ENCODE results near the gene GLOD4. TPM values are rescaled to one million over a fixed set of nuclear protein-coding genes. Genes with fewer than 3 reads are reported as not detected.
"Not testable (repeated sequence)": the region's sequence is repeated elsewhere in the genome, so short reads cannot be mapped to it uniquely, and the experiment has no call there.

The GLOD4 gene
- total RNA-seq, 1 experiment from 2014 or later: 33.8 TPM

DNA sequence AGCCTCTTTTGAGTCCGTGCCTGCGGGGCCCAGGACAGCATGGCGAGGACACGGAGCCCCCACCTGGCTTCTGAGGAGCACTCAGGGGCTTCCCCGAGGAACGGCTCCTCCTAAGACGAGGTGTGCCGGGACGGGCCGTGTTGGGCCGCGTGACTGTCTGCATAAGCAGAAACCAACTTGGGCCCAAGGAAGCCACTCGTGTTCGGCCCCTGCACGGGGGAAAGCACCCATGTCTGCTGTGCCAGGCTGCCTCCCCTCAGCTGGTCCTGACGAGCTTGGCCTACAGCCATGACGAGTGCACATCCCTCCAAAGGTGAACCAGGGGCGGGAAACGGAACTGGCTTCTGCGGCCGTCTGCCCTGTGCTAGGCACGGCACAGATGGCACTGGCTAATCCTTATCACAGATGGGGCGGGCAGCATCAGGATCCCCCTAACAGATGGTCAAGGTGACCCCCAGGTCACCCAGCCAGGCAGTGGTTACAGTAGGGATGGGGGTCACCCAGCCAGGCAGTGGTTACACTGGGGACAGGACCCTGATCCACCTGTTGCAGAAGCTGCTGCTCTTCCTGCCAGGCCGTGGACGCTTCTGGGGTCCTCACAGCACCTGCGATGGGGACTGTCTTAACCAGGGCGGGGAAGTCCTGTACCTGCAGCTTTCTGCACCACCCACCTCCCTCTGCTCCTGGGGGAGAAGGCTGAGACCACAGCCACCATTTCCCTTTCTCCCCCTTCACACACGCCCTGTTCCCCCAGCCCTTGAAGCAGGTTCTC lies 25.6 kb upstream of the GLOD4 start:
- ATAC-seq (no peak), DNase-seq (no peak)
- Histone ChIP-seq H3K4me1 (ENCODE audit: insufficient read depth, low read length) (no peaks in the 10 kb centered on the region), H3F3A (ENCODE audit: low read length, unreplicated experiment) (no peaks in the 10 kb centered on the region), H3K4me2 (ENCODE audit: low read length) (no peak overlapping the region), H3K9ac (ENCODE audit: low read length) (no peak overlapping the region), H3K9me2 (replicated peaks; ENCODE audit: low read length) (no peaks in the 10 kb centered on the region), H3K27me3 (ENCODE audit: low read length) (no peaks in the 10 kb centered on the region), H4K20me1 (ENCODE audit: low read length) (no peaks in the 10 kb centered on the region), H3K4me3 (ENCODE audit: low read length) (no peak overlapping the region), H3K9me3 (ENCODE audit: low read length) (no peaks in the 10 kb centered on the region), H3K36me3 (ENCODE audit: low read depth, low read length) (no peaks in the 10 kb centered on the region), H2AFZ (ENCODE audit: low read length) (no peak overlapping the region), H3K27ac (ENCODE audit: low read length) (no peak overlapping the region), H3K79me2 (ENCODE audit: low read length) (no peaks in the 10 kb centered on the region)
- ChIA-PET CTCF (no interaction called here), POLR2A (ENCODE audit: unreplicated experiment) (no interaction called here)
- TF ChIP-seq EZH2 (IDR thresholded peaks at IDR 0.05; ENCODE audit: low read length, unreplicated experiment) (no peak), EZH2phosphoT487 (IDR thresholded peaks at IDR 0.05; ENCODE audit: borderline replicate concordance, low read length) (no peak)
- TF ChIP-seq, protein P1, sequence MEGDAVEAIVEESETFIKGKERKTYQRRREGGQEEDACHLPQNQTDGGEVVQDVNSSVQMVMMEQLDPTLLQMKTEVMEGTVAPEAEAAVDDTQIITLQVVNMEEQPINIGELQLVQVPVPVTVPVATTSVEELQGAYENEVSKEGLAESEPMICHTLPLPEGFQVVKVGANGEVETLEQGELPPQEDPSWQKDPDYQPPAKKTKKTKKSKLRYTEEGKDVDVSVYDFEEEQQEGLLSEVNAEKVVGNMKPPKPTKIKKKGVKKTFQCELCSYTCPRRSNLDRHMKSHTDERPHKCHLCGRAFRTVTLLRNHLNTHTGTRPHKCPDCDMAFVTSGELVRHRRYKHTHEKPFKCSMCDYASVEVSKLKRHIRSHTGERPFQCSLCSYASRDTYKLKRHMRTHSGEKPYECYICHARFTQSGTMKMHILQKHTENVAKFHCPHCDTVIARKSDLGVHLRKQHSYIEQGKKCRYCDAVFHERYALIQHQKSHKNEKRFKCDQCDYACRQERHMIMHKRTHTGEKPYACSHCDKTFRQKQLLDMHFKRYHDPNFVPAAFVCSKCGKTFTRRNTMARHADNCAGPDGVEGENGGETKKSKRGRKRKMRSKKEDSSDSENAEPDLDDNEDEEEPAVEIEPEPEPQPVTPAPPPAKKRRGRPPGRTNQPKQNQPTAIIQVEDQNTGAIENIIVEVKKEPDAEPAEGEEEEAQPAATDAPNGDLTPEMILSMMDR (conservative IDR thresholded peaks at IDR 0.05; ENCODE audit: low read depth, low read length): no peak
- intact Hi-C loops (cut with micrococcal nuclease): no loop called here
- BruUV-seq (replicated peaks): no TSS peak

DNA sequence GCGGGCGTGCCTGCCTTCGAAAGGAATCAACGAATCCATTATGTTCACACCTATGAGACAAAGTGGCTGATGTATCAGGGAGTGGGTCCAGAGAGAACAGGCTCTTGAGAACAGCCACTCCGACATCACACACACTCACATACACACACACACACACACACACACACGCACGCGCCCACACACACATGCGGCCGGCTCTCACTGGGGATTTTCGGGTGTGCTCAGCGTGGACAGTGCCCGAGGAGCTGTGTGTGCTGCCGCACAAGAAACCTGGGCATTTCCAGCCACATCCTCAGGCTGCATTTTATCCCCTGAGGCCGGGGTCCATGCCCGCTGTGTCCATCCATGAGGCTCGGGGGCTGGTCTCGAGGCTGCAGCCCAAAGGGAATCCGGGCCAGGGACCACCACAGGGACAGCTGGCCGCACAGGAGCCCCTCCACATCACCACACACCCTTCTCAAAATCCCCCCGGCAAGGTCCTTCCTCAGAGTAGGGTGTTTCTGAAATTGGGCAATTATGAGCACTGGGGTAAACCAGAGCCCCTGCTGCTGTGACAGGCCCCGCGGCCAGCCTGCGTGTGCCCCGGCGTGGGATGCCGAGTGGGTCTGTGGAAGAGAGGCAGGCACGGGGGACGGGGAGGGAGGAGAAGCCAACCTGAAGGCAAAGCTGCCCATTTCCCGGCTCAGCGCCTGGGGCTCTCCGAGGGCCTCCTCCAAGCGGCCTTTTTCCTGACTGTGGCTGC lies 24.9 kb upstream of the GLOD4 start:
- Histone ChIP-seq H3K4me2 (ENCODE audit: low read length) (no peak overlapping the region), H3F3A (ENCODE audit: low read length, unreplicated experiment) (no peaks in the 10 kb centered on the region), H4K20me1 (ENCODE audit: low read length) (no peaks in the 10 kb centered on the region), H3K9me3 (ENCODE audit: low read length) (no peaks in the 10 kb centered on the region), H3K4me3 (ENCODE audit: low read length) (no peak overlapping the region), H3K4me1 (ENCODE audit: insufficient read depth, low read length) (no peaks in the 10 kb centered on the region), H2AFZ (ENCODE audit: low read length) (no peak overlapping the region), H3K27ac (ENCODE audit: low read length) (no peak overlapping the region), H3K27me3 (ENCODE audit: low read length) (no peaks in the 10 kb centered on the region), H3K9me2 (replicated peaks; ENCODE audit: low read length) (no peaks in the 10 kb centered on the region), H3K9ac (ENCODE audit: low read length) (no peak overlapping the region), H3K36me3 (ENCODE audit: low read depth, low read length) (no peaks in the 10 kb centered on the region), H3K79me2 (ENCODE audit: low read length) (no peaks in the 10 kb centered on the region)
- POLR2A ChIA-PET (ENCODE audit: unreplicated experiment): no interaction called here
- BruUV-seq (replicated peaks): no TSS peak
- TF ChIP-seq, protein P1 (conservative IDR thresholded peaks at IDR 0.05; ENCODE audit: low read depth, low read length): no peak
- TF ChIP-seq EZH2 (IDR thresholded peaks at IDR 0.05; ENCODE audit: low read length, unreplicated experiment) (no peak), EZH2phosphoT487 (IDR thresholded peaks at IDR 0.05; ENCODE audit: borderline replicate concordance, low read length) (no peak)
- CTCF ChIA-PET: no interaction called here
- intact Hi-C loops (cut with micrococcal nuclease): no loop called here
- DNase-seq (no peak), ATAC-seq (no peak)

DNA sequence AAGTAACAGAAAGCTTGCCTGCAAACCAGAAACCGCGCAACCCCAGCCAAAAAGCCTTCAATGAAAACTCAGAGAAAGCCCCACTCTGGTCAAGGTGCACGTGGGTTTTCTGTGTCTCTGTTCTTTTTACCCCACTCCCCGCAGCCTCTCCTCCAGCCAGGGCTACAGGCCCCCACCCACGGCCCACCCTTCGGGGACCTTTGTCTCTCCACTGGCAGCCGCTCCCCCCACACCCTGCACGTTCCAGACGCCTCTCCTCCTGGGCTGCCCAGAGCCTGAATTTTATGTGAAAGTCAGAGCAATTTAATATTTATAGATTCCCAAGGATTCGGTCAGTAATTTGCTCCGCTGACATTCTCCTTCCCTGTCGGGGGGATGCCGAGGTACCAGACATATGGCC lies 24.3 kb upstream of the GLOD4 start:
- no peak for ATAC-seq
- ChIA-PET POLR2A (ENCODE audit: unreplicated experiment) (no interaction called here), CTCF (no interaction called here)
- no peak overlapping the region for H3K9ac ChIP-seq (ENCODE audit: low read length)
- TF ChIP-seq, protein P1 (conservative IDR thresholded peaks at IDR 0.05; ENCODE audit: low read depth, low read length): no peak
- no peak for TF ChIP-seq EZH2 (IDR thresholded peaks at IDR 0.05; ENCODE audit: low read length, unreplicated experiment)
- no peak for TF ChIP-seq EZH2phosphoT487 (IDR thresholded peaks at IDR 0.05; ENCODE audit: borderline replicate concordance, low read length)
- no TSS peak for BruUV-seq (replicated peaks)
- H4K20me1 ChIP-seq (ENCODE audit: low read length): no peaks in the 10 kb centered on the region
- H3K4me1 ChIP-seq (ENCODE audit: insufficient read depth, low read length): no peaks in the 10 kb centered on the region
- H3K27ac ChIP-seq (ENCODE audit: low read length): no peak overlapping the region
- no peaks in the 10 kb centered on the region for H3F3A ChIP-seq (ENCODE audit: low read length, unreplicated experiment)
- no peaks in the 10 kb centered on the region for H3K36me3 ChIP-seq (ENCODE audit: low read depth, low read length)
- no peak overlapping the region for H3K4me3 ChIP-seq (ENCODE audit: low read length)
- no peaks in the 10 kb centered on the region for H3K79me2 ChIP-seq (ENCODE audit: low read length)
- no peak overlapping the region for H3K4me2 ChIP-seq (ENCODE audit: low read length)
- H3K27me3 ChIP-seq (ENCODE audit: low read length): no peaks in the 10 kb centered on the region
- H3K9me3 ChIP-seq (ENCODE audit: low read length): no peaks in the 10 kb centered on the region
- intact Hi-C loops (cut with micrococcal nuclease): no loop called here
- H2AFZ ChIP-seq (ENCODE audit: low read length): no peak overlapping the region
- no peak for DNase-seq
- no peaks in the 10 kb centered on the region for H3K9me2 ChIP-seq (replicated peaks; ENCODE audit: low read length)

DNA sequence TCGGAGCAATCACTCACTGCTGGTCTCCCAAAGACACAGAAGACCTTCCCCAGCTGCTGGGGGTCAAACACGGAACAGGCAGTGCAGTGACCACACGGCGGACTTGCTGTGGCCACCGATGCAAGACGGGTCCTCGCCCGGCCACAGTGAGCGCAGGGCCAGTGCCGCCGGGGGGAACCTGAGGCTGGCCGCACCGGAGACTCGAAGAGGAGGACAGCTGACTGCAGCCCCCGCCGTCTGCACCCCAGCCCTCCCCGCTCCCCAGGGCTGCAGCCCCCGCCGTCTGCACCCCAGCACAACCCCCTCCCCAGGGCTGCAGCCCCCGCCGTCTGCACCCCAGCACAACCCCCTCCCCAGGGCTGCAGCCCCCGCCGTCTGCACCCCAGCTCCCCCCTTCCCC lies 23.8 kb upstream of the GLOD4 start:
- H3K79me2 ChIP-seq (ENCODE audit: low read length); H3F3A ChIP-seq (ENCODE audit: low read length, unreplicated experiment); H3K9me3 ChIP-seq (ENCODE audit: low read length); H3K4me2 ChIP-seq (ENCODE audit: low read length); H3K27ac ChIP-seq (ENCODE audit: low read length); H3K9ac ChIP-seq (ENCODE audit: low read length); H3K27me3 ChIP-seq (ENCODE audit: low read length); H4K20me1 ChIP-seq (ENCODE audit: low read length); H3K4me3 ChIP-seq (ENCODE audit: low read length); DNase-seq; H3K4me1 ChIP-seq (ENCODE audit: insufficient read depth, low read length); H2AFZ ChIP-seq (ENCODE audit: low read length); intact Hi-C loops (cut with micrococcal nuclease); H3K9me2 ChIP-seq (replicated peaks; ENCODE audit: low read length); POLR2A ChIA-PET (ENCODE audit: unreplicated experiment); CTCF ChIA-PET; ATAC-seq; BruUV-seq (replicated peaks); H3K36me3 ChIP-seq (ENCODE audit: low read depth, low read length): not testable (repeated sequence)
